Spleen (tissue), 13 donors: Measurements from ENCODE around the gene TTLL12. TPM values are rescaled to one million over a fixed set of nuclear protein-coding genes. Genes with fewer than 3 reads are reported as not detected.

Source experiments
- DNase-seq: peaks from one replicate; pipeline ENCODE4 v3.0.0-alpha.2; 2020
- H3K27ac ChIP-seq, 8 donors: fragments of 200-600 bp; sonication (generic) in 7 of 8; 1 replicate in 4 of 8; 2 replicates in 4 of 8; pipeline versions ENCODE4 v1.5.0 to v1.8.0; 2016 to 2021; ENCODE audit warnings: inconsistent platforms in 4 of 8, mild to moderate bottlenecking in 4 of 8, moderate library complexity in 1 of 8
- H3K27me3 ChIP-seq, 7 donors: fragments of 200-600 bp; sonication (generic) in 6 of 7; replicated peaks in 1 of 7; 1 replicate in 4 of 7; 2 replicates in 3 of 7; pipeline versions ENCODE4 v1.5.0 to v1.8.0; 2016 to 2021; ENCODE audit warnings: inconsistent platforms in 3 of 7, mild to moderate bottlenecking in 1 of 7
- H3K36me3 ChIP-seq, 6 donors: fragments of 200-600 bp; sonication (generic) in 5 of 6; 1 replicate in 4 of 6; 2 replicates in 2 of 6; pipeline versions ENCODE4 v1.5.0 to v1.8.0; 2016 to 2021; ENCODE audit warnings: inconsistent platforms in 2 of 6
- H3K4me1 ChIP-seq, 6 donors: fragments of 200-600 bp; sonication (generic) in 5 of 6; 1 replicate in 3 of 6; 2 replicates in 3 of 6; pipeline versions ENCODE4 v1.5.0 to v1.8.0; 2016 to 2021; ENCODE audit warnings: inconsistent platforms in 3 of 6
- H3K4me3 ChIP-seq, 8 donors: fragments of 200-600 bp; sonication (generic) in 7 of 8; 1 replicate in 4 of 8; 2 replicates in 4 of 8; pipeline versions ENCODE4 v1.5.0 to v1.8.0; 2016 to 2021; ENCODE audit warnings: inconsistent platforms in 4 of 8, mild to moderate bottlenecking in 4 of 8, moderate library complexity in 2 of 8
- H3K9me3 ChIP-seq, 8 donors: fragments of 200-600 bp; sonication (generic) in 7 of 8; 1 replicate in 4 of 8; 2 replicates in 4 of 8; pipeline versions ENCODE4 v1.5.0 to v1.8.0; 2016 to 2021; ENCODE audit warnings: inconsistent platforms in 4 of 8
- POLR2A ChIP-seq, 3 donors: fragments of 450-650 bp; IDR thresholded peaks; one replicate each; pipeline ENCODE4 v1.5.1; 2017; ENCODE audit warnings: antibody characterized with exemption in 3 of 3, mild to moderate bottlenecking in 1 of 3
- POLR2AphosphoS5 ChIP-seq, 3 donors: sonication (generic); formaldehyde crosslinking; IDR thresholded peaks; one replicate each; pipeline ENCODE4 v1.5.1; 2017; ENCODE audit warnings: antibody characterized with exemption in 3 of 3
- WGBS, 5 donors: extraction: QIAGEN DNeasy Blood & Tissue Kit in 3 of 5; methylation state at CpG; one replicate each; pipeline versions ENCODE4 v1.1.5 to v1.1.7; 2013 to 2018; 5-methylcytosine and 5-hydroxymethylcytosine counted together
- intact Hi-C: fragments of 100-400 bp; cut with DNase I; formaldehyde crosslinking; loops from one replicate; pipeline ENCODE4 v1.15.0; 2023; ENCODE audit warnings: low total_unique reads
- long read RNA-seq, 2 donors: transcript quantifications; one replicate each; lab custom pipeline, GENCODE V29; 2026
- polyA plus RNA-seq, 3 donors: library from polyadenylated mRNA; stranded (reverse); fragments of 200-250 nt; gene quantifications; one replicate each; pipeline ENCODE4 v1.2.1, GENCODE V29; 2013
- total RNA-seq, 7 donors: library from RNA; depleted of rRNA in 3 of 7; stranded (reverse); fragments of >200 nt in 3 of 7; fragmentation: NEBNext Ultra II Directional in 4 of 7; extraction: Animal tissue kit (Norgen Biotek cat#: 25700) in 4 of 7; gene quantifications; one replicate each; pipeline versions ENCODE4 v1.1.0 to v1.2.1, GENCODE V29; 2016 to 2021
- TF ChIP-seq, protein P1 (sequence below), 11 experiments: fragments of 200-600 bp in 7 of 11; fragments of 450-650 bp in 4 of 11; sonication (generic) in 4 of 11; IDR thresholded peaks in 8 of 11; conservative IDR thresholded peaks in 3 of 11; 1 replicate in 7 of 11; 2 replicates in 4 of 11; pipeline versions ENCODE4 v1.4.0 to v1.8.0; 2016 to 2021; ENCODE audit warnings: antibody characterized with exemption in 11 of 11, inconsistent platforms in 4 of 11, mild to moderate bottlenecking in 1 of 11
- donor health status: healthy with polysubstance abuse.
- donor health status: DM: no; HTN: no; CAD: no; lungs with moderate emphysema.
- donor health status: DM: no; HTN: no; CAD: no.
- donor health status: Bipolar disorder and iron deficiency.
- donor health status: healthy.
- donor health status: DM: no; HTN: no; CAD: no.
- donor health status: DM: yes; HTN: yes; CAD: no.

Gene TTLL12
- total RNA-seq (10 to 100 TPM; 16.6 to 21.6 (median 19.9) TPM), polyA plus RNA-seq (10 to 100 TPM in 2 of 3 donors, 1 to 10 TPM in 1; 8.7 to 19.3 (median 11.3) TPM)
- long read RNA-seq, donor 1, partial matches to known transcripts: 0 of 2 reads
- long read RNA-seq, donor 1, other reads (novel, unspliced or antisense): 0 of 2 reads
- long read RNA-seq, donor 2, partial matches to known transcripts: 0 of 4 reads
- long read RNA-seq, donor 2, other reads (novel, unspliced or antisense): 0 of 4 reads

DNA sequence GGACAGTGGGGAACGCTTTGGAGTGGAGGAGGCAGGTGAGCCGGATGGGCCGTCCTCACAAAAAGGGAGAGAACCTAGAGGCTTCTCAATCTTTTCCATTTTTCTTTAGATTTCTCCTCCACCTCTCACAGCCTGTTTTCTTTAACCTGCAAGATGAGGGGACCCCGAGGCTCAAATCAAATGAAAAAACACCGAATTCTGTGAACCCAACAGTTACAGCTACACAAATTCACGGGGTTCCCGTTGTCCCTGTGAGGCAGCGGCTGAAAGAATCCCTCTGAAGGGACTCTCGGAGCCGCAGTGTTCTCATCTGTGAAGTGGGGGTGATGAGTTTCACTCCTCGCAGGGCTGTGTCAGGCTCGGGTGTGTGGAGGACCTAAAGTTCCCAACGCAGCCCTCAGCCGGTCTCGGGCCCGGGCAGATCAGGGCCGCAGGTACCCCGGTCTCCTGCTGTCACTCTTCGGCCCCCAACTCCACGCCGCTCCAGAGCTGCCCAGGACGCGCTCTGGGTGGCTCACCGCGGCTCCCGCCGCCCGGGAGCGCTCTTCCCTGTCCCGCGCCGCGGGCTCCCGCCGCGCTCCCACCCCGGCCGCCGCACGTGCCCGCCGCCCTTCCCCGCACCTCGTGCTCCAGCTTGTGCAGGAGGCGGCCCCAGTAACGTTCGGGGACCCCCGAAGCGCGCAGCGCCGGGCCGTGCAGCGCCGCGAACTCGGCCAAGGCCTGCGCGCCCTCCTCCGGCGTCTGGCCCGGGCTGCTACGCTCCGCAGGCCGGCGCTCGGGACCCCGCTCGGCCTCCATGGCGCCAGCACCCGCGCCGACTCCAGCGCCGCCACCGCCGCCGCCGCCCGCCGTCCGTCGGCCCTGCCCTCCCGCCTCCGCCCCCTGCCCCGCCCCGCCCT lies at the start of gene TTLL12:
Gene TTLL12, minus strand, starts transcription at position 863 of the 899 bp plus-strand sequence. Its CDS starts 65 bp downstream, at position 798.
- intact Hi-C loops: no loop called here
- Histone ChIP-seq H3K4me1 (peaks cover 11 to 49% (median 39%) of the 10 kb centered on the region in 6 donors), H3K27me3 (no peaks in the 10 kb centered on the region), H3K36me3 (peaks cover 0 to 13% (median 0%) of the 10 kb centered on the region in 6 donors), H3K4me3 (peak within 1 kb of the TSS; percentile 39 to 95 (median 78)), H3K9me3 (peaks cover 0 to 5% (median 0%) of the 10 kb centered on the region in 8 donors), H3K27ac (peak within 1 kb of the TSS; percentile 90 to 96 (median 92))
- DNase-seq: peak; percentile 93
- WGBS, 5 donors: 2 to 12% (median 2%) methylated on average over 16 to 85 of the region's 87 CpGs
- TF ChIP-seq POLR2A (IDR thresholded peaks at IDR 0.05): no peak
- TF ChIP-seq POLR2AphosphoS5 (IDR thresholded peaks at IDR 0.05): peak in 1 of 3 donors; percentile 51

DNA sequence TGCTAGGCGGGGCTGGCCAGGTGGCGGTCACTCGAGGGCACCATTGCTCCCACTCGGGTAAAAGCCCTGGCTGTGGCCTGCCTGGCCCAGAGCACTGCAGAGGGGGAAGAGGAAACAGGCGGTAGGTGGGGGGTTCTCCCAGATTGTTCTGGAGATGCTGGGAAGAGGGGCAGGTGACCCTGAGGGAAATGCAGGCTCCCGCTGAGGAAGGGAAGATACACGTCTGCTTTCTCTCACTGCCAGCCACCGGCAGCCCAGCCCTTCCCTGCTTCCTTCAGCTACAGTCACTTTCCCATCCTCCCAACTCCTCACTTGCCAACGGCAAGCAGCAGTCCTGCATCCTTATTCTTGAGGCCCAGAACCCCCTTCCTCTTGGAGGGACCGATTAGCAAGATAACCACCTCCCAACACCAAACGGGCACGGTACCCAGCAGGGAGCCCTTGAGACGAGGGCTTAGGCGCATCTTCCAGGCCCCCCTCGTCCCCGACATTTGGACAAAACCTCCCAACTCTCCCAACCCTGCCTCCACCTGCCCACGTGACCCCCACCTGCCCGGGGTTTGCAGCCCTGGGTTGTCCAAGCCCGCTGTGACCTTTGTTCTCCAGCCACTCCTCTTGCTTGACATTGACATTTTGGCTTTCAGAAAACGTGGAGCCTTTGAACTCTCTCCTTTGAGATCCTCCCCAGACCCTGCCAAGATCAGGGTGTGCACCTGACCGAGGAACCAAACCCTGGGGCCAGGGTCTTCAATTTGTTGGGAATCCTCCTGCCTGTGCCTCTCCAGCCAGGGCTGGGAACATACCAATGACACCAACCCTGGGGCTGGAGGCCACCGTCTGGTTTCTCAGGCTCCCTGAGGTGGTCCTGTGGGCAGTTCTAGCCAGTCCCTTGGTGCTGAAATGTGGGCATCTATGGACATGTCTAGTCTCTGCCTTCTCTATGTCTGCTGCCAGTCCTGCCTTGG lies 48.8 kb upstream of the TTLL12 start:
- no peak for DNase-seq
- WGBS, 5 donors: 67 to 82% (median 74%) methylated on average over 21 to 22 of the region's 22 CpGs
- H3K27me3 ChIP-seq: peaks cover 0 to 13% (median 0%) of the 10 kb centered on the region in 7 donors
- TF ChIP-seq, protein P1, sequence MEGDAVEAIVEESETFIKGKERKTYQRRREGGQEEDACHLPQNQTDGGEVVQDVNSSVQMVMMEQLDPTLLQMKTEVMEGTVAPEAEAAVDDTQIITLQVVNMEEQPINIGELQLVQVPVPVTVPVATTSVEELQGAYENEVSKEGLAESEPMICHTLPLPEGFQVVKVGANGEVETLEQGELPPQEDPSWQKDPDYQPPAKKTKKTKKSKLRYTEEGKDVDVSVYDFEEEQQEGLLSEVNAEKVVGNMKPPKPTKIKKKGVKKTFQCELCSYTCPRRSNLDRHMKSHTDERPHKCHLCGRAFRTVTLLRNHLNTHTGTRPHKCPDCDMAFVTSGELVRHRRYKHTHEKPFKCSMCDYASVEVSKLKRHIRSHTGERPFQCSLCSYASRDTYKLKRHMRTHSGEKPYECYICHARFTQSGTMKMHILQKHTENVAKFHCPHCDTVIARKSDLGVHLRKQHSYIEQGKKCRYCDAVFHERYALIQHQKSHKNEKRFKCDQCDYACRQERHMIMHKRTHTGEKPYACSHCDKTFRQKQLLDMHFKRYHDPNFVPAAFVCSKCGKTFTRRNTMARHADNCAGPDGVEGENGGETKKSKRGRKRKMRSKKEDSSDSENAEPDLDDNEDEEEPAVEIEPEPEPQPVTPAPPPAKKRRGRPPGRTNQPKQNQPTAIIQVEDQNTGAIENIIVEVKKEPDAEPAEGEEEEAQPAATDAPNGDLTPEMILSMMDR (IDR thresholded peaks at IDR 0.05 in 8 of 11, conservative IDR thresholded peaks at IDR 0.05 in 3 of 11): no peak
- TF ChIP-seq POLR2A (IDR thresholded peaks at IDR 0.05): no peak
- no peak for TF ChIP-seq POLR2AphosphoS5 (IDR thresholded peaks at IDR 0.05)
- intact Hi-C loops: loop anchor here (2.0 kb wide), 1 partner anchor 25 kb away; no protein-coding TSS in a partner anchor
- H3K27ac ChIP-seq: peak overlapping the region in 4 of 8 donors; percentile 32 to 73 (median 66)
- no peaks in the 10 kb centered on the region for H3K36me3 ChIP-seq
- H3K4me3 ChIP-seq: no peak overlapping the region
- H3K4me1 ChIP-seq: peaks cover 4 to 73% (median 33%) of the 10 kb centered on the region in 6 donors
- H3K9me3 ChIP-seq: no peaks in the 10 kb centered on the region

DNA sequence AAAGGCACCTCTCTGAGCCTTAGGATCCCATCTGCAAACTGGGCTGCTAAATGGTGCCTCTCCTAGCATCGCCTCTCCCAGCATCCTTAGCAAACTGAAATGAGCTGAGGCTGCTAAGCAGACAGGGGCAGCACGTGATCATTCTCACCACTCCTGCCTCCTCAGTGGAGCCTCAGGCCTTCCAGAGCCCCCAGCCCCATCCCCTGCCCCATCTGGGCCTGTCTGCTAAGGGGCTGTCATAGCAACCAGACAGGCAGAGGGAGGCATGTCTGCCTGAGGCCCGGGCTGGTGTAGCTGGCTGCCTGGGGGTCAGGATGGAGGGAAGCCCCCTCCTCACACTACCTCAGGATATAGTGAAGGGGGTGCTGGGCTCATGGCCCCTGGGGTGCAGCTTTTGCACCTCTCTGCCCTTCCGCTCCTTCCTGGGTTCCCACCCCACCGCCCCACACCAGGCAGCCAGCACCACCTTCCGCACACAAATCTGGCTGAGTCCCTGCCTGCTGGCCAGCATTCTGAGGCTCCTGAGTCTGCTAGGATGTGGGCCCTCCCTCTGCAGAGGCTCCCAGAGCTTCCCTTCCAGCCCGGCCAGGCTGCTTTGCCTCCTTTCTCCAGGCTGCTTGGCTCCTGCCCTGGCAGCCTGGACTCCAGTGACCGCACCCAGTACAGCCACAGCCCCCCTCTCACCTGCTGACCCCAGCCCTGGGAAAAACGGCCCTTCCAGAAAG lies 47.5 kb upstream of the TTLL12 start:
- intact Hi-C loops: loop anchor here (5.0 kb wide), 1 partner anchor 113 kb away; no protein-coding TSS in a partner anchor
- H3K4me1 ChIP-seq: peaks cover 4 to 66% (median 33%) of the 10 kb centered on the region in 6 donors
- peaks cover 0 to 16% (median 0%) of the 10 kb centered on the region in 7 donors for H3K27me3 ChIP-seq
- no peaks in the 10 kb centered on the region for H3K36me3 ChIP-seq
- H3K27ac ChIP-seq: peak overlapping the region in 1 of 8 donors; percentile 73
- no peak overlapping the region for H3K4me3 ChIP-seq
- no peaks in the 10 kb centered on the region for H3K9me3 ChIP-seq
- 68 to 88% (median 86%) methylated on average over 9 of the region's 9 CpGs for WGBS, 5 donors
- DNase-seq: no peak
- TF ChIP-seq POLR2AphosphoS5 (IDR thresholded peaks at IDR 0.05) (no peak), POLR2A (IDR thresholded peaks at IDR 0.05) (no peak)
- TF ChIP-seq, protein P1 (IDR thresholded peaks at IDR 0.05 in 8 of 11, conservative IDR thresholded peaks at IDR 0.05 in 3 of 11): no peak
